Stimulated activated naive CD8-positive, alpha-beta T cell treated with anti-CD3 and anti-CD28 coated beads, Interleukin-15, Interleukin-2, amounts not matched to agents 100 ng/mL and 50 ng/mL, for 24 hours (primary cell): ENCODE measurements around the gene MSI2.
A peak's percentile ranks its signal among the peaks of the same experiment; 100 is the strongest.

Experiments used
- H3K27ac Mint-ChIP-seq: one replicate; pipeline ENCODE4 v1.8.0; 2021; ENCODE audit warnings: mild to moderate bottlenecking, mixed read lengths
- H3K27me3 Mint-ChIP-seq: one replicate; pipeline ENCODE4 v1.8.0; 2021; ENCODE audit warnings: mixed read lengths
- H3K36me3 Mint-ChIP-seq: one replicate; pipeline ENCODE4 v1.8.0; 2021; ENCODE audit warnings: low read depth, mixed read lengths
- H3K4me1 Mint-ChIP-seq: one replicate; pipeline ENCODE4 v1.8.0; 2021; ENCODE audit warnings: low read depth, mixed read lengths
- H3K4me3 Mint-ChIP-seq: one replicate; pipeline ENCODE4 v1.8.0; 2021; ENCODE audit warnings: mild to moderate bottlenecking, mixed read lengths
- H3K9me3 Mint-ChIP-seq: one replicate; pipeline ENCODE4 v1.8.0; 2021; ENCODE audit warnings: mixed read lengths

MSI2 gene

DNA sequence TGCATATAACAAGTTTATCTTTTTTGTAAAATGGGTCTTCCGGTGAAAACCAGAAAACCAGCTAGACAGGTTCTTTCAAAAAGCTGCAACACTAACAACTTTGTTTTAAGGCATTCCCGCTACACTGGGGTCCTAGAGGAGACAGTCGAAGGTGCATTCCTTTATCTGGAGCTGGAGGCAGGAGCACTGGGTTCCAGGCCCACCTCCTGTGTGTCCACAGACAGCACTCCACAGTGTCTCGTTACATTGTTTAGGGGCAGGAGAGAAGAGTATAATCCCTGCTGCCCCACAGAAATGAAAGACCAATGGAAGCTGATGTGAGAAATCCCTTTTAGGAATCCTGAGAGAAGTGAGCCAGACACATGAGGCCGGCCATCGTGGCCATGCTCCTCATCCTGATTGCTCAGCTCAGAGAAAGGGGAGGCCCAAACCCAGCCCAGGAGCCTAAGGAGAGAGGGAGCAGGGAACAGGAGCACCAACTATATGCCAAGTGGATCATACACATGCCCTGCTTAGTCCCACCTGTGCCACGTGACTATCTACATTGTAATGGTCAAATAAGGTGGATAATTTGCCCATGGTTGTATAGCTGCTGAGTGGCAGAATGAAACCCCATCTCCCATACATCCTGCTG, 429.3 kb downstream of the MSI2 start:
- peaks cover 13% of the 10 kb centered on the region for H3K36me3 Mint-ChIP-seq
- no peaks in the 10 kb centered on the region for H3K9me3 Mint-ChIP-seq
- no peaks in the 10 kb centered on the region for H3K4me1 Mint-ChIP-seq
- H3K27me3 Mint-ChIP-seq, result no peaks in the 10 kb centered on the region
- no peak overlapping the region for H3K27ac Mint-ChIP-seq
- no peak overlapping the region for H3K4me3 Mint-ChIP-seq

DNA sequence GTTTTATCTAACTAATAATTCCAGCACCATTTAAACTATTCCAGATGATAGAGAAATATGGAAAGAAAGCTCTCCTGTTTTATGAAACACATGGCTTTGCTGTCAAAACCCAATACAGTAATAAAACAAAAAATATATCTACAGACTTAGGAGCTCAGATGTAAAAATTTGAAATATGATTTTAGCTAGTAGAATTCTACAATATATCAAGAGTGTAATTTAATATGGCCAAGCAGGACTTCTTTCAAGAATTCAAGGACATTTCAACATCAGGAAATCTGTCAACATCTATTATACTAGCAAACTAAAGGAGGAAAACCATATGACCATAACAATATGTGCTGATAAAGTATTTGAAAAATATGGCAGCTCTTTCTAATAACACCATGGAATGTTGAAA, 431.3 kb downstream of the MSI2 start:
- Mint-ChIP-seq H3K36me3 (peaks cover 9% of the 10 kb centered on the region), H3K27ac (no peak overlapping the region), H3K27me3 (no peaks in the 10 kb centered on the region), H3K9me3 (peaks cover 4% of the 10 kb centered on the region), H3K4me1 (peaks cover 4% of the 10 kb centered on the region), H3K4me3 (no peak overlapping the region)

DNA sequence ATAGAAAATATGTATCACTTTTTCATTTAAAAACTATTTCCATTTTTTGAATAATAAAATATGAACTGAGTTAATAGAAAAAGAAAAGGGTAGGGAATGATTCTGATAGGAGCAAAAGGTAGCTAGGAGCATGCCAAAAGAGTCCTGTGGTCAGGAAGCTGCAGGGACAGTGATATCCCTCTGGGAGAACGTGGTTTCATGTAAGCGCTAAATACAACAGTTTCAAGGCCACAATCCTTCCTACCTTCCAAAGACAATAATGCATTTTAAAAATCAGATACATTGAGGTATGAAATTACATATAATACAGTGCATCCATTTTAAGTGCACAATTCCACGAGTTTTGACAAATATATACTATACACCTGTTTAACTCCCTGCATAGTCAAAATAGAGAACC, 432.9 kb downstream of the MSI2 start:
- peaks cover 4% of the 10 kb centered on the region for H3K36me3 Mint-ChIP-seq
- no peaks in the 10 kb centered on the region for H3K27me3 Mint-ChIP-seq
- H3K27ac Mint-ChIP-seq, result no peak overlapping the region
- H3K4me1 Mint-ChIP-seq, result peaks cover 14% of the 10 kb centered on the region
- H3K9me3 Mint-ChIP-seq, result peaks cover 8% of the 10 kb centered on the region
- H3K4me3 Mint-ChIP-seq, result no peak overlapping the region

DNA sequence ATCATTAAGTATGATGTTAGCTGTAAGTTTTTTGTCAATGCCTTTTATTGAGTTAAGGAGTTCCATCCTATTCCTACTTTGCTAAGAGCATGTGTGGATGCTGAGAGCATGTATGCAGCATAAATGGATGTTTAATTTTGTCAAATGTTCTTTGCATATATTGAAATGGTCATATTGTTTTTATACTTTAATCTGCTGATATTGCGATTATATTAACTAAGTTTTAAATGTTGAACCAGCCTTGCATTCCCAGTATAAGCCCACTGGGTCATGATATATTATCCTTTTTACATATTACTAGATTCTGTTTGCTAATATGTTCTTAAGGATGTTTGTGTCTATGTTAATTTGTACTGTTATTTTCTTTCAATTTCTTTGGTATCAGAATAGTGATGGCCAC, 435.6 kb downstream of the MSI2 start:
- Mint-ChIP-seq H3K27ac (no peak overlapping the region), H3K27me3 (no peaks in the 10 kb centered on the region), H3K4me3 (no peak overlapping the region), H3K9me3 (peaks cover 8% of the 10 kb centered on the region), H3K36me3 (peaks cover 4% of the 10 kb centered on the region), H3K4me1 (peaks cover 14% of the 10 kb centered on the region)

DNA sequence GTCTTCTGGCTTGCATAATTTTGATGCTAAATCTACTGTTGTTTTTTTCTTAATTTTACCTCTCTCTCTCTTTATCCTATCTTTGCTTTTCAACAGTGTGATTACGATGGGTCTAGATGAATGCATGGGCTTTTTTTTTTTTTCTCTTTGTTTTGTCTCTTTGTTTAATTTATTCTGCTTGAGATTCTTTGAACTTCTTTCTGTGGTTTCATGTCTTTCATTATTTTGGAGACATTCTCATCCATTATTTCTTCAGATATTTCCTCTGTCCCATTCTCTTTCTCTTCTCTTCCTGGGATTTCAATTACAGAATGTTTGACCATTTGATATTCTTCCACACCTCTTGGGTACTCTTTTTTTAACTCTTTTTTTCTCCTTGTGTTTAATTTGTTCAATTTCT, 436.4 kb downstream of the MSI2 start:
- Mint-ChIP-seq H3K27ac (no peak overlapping the region), H3K27me3 (no peaks in the 10 kb centered on the region), H3K36me3 (peaks cover 4% of the 10 kb centered on the region), H3K4me3 (peak overlapping the region; percentile 9), H3K4me1 (peaks cover 14% of the 10 kb centered on the region), H3K9me3 (peaks cover 8% of the 10 kb centered on the region)

DNA sequence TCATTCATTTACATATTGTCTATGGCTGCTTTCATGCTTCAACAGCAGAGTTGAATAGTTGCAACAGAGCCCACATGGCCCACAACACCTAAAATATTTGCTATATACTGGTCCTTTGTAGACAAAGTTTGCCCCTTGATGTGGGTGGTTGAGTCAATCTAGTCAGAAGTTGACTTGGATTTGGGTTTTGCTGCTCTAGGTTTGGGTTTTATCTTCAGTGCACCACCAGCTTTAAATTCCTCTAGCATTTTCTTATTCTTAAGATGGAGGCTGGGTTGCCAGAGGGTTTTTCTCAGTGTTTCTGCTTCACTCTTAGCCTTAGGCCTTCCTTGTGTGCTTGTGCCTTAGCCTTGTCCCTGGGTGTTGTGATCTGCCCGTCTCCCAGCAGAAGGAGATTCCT, 437.7 kb downstream of the MSI2 start:
- Mint-ChIP-seq H3K9me3 (peaks cover 8% of the 10 kb centered on the region), H3K4me1 (peaks cover 14% of the 10 kb centered on the region), H3K36me3 (peaks cover 4% of the 10 kb centered on the region), H3K27ac (no peak overlapping the region), H3K27me3 (no peaks in the 10 kb centered on the region), H3K4me3 (no peak overlapping the region)

DNA sequence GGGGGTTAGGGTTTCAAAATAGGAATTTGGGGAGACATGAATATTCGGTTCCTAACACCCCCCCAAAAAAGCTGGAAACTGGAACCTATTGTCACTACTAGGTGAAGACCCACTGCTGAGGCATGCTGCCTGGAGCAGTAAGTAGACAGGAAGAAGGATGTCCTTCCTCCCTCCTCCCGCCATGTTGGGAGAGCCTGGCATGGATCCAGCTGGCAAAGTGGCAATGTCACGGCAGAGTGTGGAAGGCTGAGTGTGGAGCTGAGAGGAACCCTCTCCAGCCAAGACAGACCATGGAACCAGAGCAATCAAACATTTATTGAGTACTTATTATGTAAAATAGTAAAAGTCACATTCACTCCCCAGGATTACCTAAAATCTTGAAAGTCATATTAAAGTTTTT, 439.7 kb downstream of the MSI2 start:
- Mint-ChIP-seq H3K4me1 (peaks cover 14% of the 10 kb centered on the region), H3K36me3 (peaks cover 4% of the 10 kb centered on the region), H3K27ac (no peak overlapping the region)

DNA sequence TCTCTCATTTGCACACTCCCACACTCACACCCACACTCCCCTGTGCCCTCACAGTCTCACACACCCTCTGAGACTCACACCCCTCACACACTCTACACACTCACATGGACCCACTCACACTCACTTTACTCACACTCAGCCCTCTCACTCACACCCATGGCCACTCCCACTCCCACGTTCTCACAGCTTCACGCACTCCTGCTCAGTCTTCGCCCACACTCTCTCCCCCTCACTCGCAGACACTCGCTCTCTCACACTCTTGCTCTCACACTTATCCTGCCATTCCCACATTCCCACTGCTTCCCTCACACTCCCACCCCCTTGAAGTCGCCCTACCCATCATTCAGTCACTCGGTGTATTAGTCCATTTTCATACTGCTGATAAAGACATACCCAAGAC, 440.9 kb downstream of the MSI2 start:
- peaks cover 4% of the 10 kb centered on the region for H3K36me3 Mint-ChIP-seq

More for the DNA sequence above, 439.7 kb downstream of the MSI2 start:
- H3K27me3 Mint-ChIP-seq, result no peaks in the 10 kb centered on the region
- peaks cover 7% of the 10 kb centered on the region for H3K9me3 Mint-ChIP-seq
- H3K4me3 Mint-ChIP-seq, result no peak overlapping the region

DNA sequence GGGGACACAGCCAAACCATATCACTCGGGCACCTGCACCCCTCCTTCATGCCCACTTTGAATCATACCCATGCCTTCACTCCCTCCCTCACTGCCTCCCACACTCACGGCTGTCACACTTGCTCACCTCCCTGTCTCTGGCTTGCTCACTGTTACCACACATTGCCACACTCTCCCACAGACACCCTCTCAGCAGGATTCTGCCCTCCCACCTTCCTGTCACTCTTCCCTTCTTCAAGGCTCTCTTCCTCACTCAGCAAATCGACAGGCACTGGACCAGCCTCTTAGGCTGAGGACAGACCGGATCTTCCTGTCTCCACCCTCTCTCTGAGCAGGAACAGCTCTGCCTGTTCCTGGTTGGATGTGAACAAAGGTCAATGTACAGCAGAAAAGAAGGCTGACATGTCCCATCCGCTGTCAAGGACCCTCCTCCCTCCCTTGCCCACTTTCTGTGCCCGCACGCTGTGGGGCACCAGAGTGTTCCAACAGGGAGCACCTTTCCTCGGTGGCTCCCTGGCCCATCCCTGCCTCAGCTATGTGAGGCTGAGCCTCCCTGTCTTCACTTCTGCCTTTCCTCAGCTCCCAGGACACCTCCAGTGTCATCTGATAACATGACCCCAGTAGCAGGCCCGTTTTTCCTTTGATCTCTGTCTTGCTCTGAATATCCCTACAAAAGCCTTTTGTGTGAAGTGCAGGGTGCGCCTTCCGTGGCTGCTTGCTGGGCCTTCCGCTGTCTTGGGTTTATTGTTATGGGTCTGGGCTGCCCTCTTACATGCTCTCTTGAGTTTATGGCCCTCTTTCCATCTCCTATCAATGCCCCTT, 441.8 kb downstream of the MSI2 start:
- Mint-ChIP-seq H3K4me1 (peaks cover 6% of the 10 kb centered on the region), H3K9me3 (peaks cover 4% of the 10 kb centered on the region), H3K36me3 (peaks cover 4% of the 10 kb centered on the region), H3K27ac (no peak overlapping the region), H3K27me3 (no peaks in the 10 kb centered on the region), H3K4me3 (no peak overlapping the region)

More for the DNA sequence above, 440.9 kb downstream of the MSI2 start:
- Mint-ChIP-seq H3K27ac (no peak overlapping the region), H3K27me3 (no peaks in the 10 kb centered on the region), H3K4me1 (peaks cover 14% of the 10 kb centered on the region), H3K9me3 (peaks cover 4% of the 10 kb centered on the region), H3K4me3 (no peak overlapping the region)

DNA sequence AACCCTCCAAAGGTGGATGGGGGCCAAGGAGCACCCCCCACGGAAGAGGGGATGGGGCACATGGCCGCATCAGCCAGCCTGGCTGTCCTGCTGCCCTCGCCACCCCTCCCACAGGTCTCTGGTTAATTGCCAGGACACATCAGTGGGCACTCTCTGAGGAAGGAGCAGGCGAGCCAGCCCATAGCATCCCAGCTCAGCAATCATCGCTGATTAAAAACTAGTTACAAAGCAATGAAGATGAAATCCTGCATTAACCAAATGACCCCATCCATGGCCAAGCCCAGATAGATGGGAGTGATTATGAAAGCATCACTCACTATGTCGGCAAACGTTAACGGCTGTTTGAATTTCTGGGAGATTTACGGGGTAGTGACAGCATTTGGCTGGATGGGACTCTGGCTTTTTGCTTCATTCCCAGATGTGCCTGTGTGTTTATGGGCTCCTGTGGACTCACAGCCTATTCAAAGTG, 443.5 kb downstream of the MSI2 start:
- H3K27ac Mint-ChIP-seq, result no peak overlapping the region
- H3K27me3 Mint-ChIP-seq, result no peaks in the 10 kb centered on the region
- no peak overlapping the region for H3K4me3 Mint-ChIP-seq
- no peaks in the 10 kb centered on the region for H3K4me1 Mint-ChIP-seq
- no peaks in the 10 kb centered on the region for H3K9me3 Mint-ChIP-seq
- H3K36me3 Mint-ChIP-seq, result no peaks in the 10 kb centered on the region

DNA sequence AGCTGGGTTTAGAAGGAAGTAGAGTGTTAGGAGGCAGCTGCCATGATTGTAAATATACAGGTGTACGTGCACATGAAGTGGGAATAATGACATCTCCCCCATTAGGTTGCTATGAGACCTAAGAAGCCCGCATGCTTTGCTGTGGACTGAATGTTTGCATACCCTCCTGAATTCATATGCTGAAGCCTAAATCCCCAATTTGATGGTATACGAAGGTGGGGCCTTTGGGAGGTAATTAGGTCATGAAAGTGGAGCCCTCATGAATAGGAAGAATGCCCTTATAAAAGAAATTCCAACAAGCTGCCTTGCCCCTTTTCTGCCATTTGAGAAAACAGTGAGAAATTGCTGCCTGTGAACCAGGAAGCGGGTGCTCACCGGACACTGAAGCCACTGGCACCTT, 444.8 kb downstream of the MSI2 start:
- Mint-ChIP-seq H3K4me1 (peaks cover 2% of the 10 kb centered on the region), H3K9me3 (no peaks in the 10 kb centered on the region), H3K27ac (no peak overlapping the region), H3K36me3 (no peaks in the 10 kb centered on the region), H3K4me3 (no peak overlapping the region), H3K27me3 (no peaks in the 10 kb centered on the region)

DNA sequence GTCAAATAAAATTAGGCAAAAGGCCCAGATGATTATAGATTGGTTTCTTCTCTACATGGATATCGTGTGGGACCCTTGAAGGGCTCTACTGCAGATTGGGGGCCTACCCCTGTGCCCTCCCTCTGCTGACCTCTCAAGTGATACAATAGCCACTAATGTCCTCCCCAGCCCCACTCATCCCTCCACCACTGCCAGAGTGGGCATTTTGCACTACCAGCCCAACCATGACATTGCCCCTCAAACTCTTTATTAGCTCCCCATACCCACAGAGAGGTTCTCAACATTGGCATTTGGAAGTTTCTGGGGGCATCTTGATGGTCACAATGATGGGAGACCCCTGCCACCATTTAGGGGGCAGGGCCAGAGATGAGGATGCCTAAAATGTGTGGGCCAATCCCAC, 446.9 kb downstream of the MSI2 start:
- Mint-ChIP-seq H3K4me3 (no peak overlapping the region), H3K27me3 (no peaks in the 10 kb centered on the region), H3K36me3 (no peaks in the 10 kb centered on the region), H3K9me3 (no peaks in the 10 kb centered on the region), H3K4me1 (peaks cover 7% of the 10 kb centered on the region), H3K27ac (no peak overlapping the region)

DNA sequence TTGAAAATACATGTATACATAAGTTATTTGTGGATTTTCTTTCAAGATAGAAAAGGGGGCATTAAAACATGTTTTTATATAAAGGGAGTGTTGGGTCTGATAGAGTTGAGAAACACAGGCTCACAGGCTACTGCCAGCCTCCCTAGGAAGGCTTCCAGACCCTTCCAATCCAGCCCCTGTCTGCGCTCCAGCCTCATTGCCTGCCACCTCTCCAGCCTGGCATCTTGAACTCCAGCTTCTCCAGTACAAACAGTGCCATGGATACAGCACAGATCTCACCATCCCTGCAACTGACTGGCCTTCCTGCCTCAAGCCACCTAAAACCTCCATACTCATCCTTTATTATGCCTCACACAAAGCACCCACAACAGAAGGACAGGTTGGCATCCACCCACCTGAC, 448.1 kb downstream of the MSI2 start:
- H3K27ac Mint-ChIP-seq, result no peak overlapping the region
- no peak overlapping the region for H3K4me3 Mint-ChIP-seq
- no peaks in the 10 kb centered on the region for H3K36me3 Mint-ChIP-seq
- no peaks in the 10 kb centered on the region for H3K27me3 Mint-ChIP-seq
- H3K4me1 Mint-ChIP-seq, result peaks cover 7% of the 10 kb centered on the region
- no peaks in the 10 kb centered on the region for H3K9me3 Mint-ChIP-seq

DNA sequence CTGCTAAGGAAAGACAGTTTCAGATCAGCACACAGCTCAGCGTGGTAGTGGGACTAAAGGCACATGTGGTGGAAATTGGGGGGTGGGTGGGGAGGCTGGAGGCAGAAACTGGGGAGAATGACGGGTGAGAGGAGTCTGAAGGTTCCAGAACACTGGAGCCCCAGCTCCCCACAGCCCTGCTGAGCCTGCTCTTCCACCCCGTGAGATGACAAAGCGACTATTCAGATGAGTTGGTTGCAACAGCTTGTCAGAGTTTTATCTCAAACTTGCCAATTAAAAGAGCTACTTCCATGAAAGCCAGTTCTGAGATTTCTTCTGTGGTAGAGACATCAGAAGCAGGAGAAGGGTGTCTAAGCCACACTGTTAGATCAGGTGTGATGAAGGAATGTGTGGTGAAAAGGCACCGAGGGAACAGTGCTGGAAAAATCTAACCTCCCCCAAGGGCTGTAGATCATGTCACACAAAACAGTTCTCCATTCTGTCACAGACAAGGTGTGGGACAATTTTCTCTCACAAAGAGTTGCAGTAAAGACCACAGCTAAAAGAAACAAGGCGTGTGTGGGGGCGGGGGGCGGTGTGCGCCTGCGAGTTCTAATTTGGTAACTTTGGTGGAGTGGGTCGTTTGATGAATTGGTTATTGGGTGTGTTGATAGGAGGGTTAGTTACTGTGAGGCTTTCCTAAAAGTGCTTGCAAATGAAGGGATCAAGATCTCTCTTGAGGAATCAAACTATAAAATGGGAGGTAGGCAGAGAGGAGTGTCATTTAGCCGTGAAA, 449.8 kb downstream of the MSI2 start:
- Mint-ChIP-seq H3K9me3 (no peaks in the 10 kb centered on the region), H3K4me1 (peaks cover 7% of the 10 kb centered on the region), H3K36me3 (no peaks in the 10 kb centered on the region), H3K4me3 (no peak overlapping the region), H3K27ac (no peak overlapping the region), H3K27me3 (no peaks in the 10 kb centered on the region)

DNA sequence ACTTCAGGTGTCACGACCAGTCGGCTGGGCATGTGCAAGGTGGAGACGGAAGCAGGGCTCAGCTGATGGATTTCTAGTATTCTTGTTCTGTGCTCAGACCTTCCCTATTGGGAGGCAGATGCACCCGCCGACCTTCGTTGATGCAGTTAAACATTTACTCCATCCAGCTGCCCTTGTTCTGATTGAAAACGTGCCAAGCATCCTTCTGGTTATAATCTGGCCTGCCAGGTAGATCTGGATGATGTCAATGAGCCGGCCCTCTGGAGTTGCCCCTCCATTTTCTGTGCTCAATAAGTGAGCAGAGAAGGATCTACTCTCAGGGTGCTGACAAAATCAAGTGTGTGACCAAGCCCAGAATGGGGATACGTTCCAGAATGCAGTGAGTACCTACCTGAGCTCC, 450.4 kb downstream of the MSI2 start:
- H3K4me3 Mint-ChIP-seq, result no peak overlapping the region
- no peaks in the 10 kb centered on the region for H3K27me3 Mint-ChIP-seq
- no peaks in the 10 kb centered on the region for H3K36me3 Mint-ChIP-seq
- no peaks in the 10 kb centered on the region for H3K9me3 Mint-ChIP-seq
- no peak overlapping the region for H3K27ac Mint-ChIP-seq
- peaks cover 7% of the 10 kb centered on the region for H3K4me1 Mint-ChIP-seq
